Adrenal gland (tissue), 5 donors: ENCODE data around the gene ELAVL2.

Experiments used
- POLR2A ChIP-seq, 2 donors: fragments of 450-650 bp; IDR thresholded peaks; one replicate each; pipeline ENCODE4 v1.6.1; 2017; ENCODE audit warnings: antibody characterized with exemption in 2 of 2, mild to moderate bottlenecking in 2 of 2, moderate library complexity in 1 of 2
- TF ChIP-seq, protein P1 (sequence below), 6 experiments: fragments of 450-650 bp in 4 of 6; fragments of 200-600 bp in 2 of 6; sonication (generic) in 1 of 6; IDR thresholded peaks; 1 replicate in 5 of 6; 2 replicates in 1 of 6; pipeline versions ENCODE4 v1.5.1 to v1.8.0; 2016 to 2021; ENCODE audit warnings: antibody characterized with exemption in 6 of 6, mild to moderate bottlenecking in 2 of 6, moderate library complexity in 1 of 6
- donor health status: DM: no; HTN: no; CAD: no.

DNA sequence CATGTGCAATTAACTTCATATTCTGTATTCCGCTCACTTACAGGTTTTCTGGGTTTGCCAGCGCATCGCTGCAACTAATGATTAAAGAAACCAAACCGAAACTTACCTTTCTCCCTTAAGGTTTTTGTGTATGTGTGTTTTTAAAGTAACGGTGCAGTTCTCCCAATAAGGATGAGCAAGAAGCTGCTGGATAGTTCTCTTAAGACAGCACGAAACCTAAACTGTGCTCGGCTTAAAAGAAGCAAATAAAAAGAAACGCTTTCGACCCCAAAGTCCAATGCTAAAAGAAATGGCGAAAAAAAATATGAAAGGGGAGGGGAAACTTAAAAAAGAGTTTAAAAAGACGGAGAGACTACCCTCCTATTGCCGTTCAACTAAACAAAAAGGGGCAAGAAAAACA, 340 bp downstream of the ELAVL2 start:
- no peak for TF ChIP-seq POLR2A (IDR thresholded peaks at IDR 0.05)
- TF ChIP-seq, protein P1, sequence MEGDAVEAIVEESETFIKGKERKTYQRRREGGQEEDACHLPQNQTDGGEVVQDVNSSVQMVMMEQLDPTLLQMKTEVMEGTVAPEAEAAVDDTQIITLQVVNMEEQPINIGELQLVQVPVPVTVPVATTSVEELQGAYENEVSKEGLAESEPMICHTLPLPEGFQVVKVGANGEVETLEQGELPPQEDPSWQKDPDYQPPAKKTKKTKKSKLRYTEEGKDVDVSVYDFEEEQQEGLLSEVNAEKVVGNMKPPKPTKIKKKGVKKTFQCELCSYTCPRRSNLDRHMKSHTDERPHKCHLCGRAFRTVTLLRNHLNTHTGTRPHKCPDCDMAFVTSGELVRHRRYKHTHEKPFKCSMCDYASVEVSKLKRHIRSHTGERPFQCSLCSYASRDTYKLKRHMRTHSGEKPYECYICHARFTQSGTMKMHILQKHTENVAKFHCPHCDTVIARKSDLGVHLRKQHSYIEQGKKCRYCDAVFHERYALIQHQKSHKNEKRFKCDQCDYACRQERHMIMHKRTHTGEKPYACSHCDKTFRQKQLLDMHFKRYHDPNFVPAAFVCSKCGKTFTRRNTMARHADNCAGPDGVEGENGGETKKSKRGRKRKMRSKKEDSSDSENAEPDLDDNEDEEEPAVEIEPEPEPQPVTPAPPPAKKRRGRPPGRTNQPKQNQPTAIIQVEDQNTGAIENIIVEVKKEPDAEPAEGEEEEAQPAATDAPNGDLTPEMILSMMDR (IDR thresholded peaks at IDR 0.05), result no peak
